Measurements from ENCODE around the gene TBPL2. TPM values are rescaled to one million over a fixed set of nuclear protein-coding genes. Genes with fewer than 3 reads are reported as not detected.

Gene TBPL2
- total and polyA plus RNA-seq, 2 of the 13 experiments (the other 11 are each of a cell fraction or from before 2014, with no cell fraction given): not detected

GRCh38 chr14:55426891-55427290, 13.5 kb downstream of the TBPL2 start:
- Histone ChIP-seq H3K9ac (ENCODE audit: insufficient read depth, low read depth, low read length) (no peak overlapping the region), H3K79me2 (ENCODE audit: insufficient read depth, low read length) (no peaks in the 10 kb centered on the region), H2AFZ (ENCODE audit: low read length) (no peak overlapping the region), H3K27me3 (ENCODE audit: control insufficient read depth in 1 of 2, insufficient read depth in 2 of 2, low read length in 2 of 2) (no peaks in the 10 kb centered on the region), H3K36me3 (replicated peaks in 1 of 2; ENCODE audit: control insufficient read depth in 1 of 2, insufficient read depth in 2 of 2, low read length in 2 of 2) (no peaks in the 10 kb centered on the region), H3K4me1 (ENCODE audit: insufficient read depth, low read length) (no peaks in the 10 kb centered on the region), H3K9me3 (ENCODE audit: low read length) (no peaks in the 10 kb centered on the region), H3K4me3 (replicated peaks in 1 of 3; ENCODE audit: insufficient read depth in 1 of 3, low read depth in 2 of 3, low read length in 3 of 3) (no peak overlapping the region), H3K27ac (ENCODE audit: extremely low read length, insufficient read depth, low read length) (no peak overlapping the region), H3K4me2 (ENCODE audit: low read depth, low read length) (no peak overlapping the region), H4K20me1 (ENCODE audit: insufficient read depth, low read length) (no peaks in the 10 kb centered on the region)
- ChIA-PET CTCF (ENCODE audit: low intra/inter-chr PET ratio, low total read pairs) (no interaction called here), POLR2A (no interaction called here)
- intact Hi-C loops (cut with micrococcal nuclease; ENCODE audit: unreplicated experiment) (no loop called here), in situ Hi-C loops (cut with HindIII; ENCODE audit: extremely low pct_ligation_motif_present, low pct_unique_long_range_greater_than_20kb) (loop anchor here (25.0 kb wide), 1 partner anchor 235 kb away; no protein-coding TSS in a partner anchor)
- DNase-seq (ENCODE audit: low spot score) (no peak), ATAC-seq (no peak), FAIRE-seq (no peak)
- BruUV-seq (replicated peaks): no TSS peak
- WGBS (ENCODE audit: low lambda C conversion rate): 26% methylated on average over 4 of the region's 4 CpGs
- no peak for TF ChIP-seq ZNF609 (CRISPR knock-in tag; IDR thresholded peaks at IDR 0.05; ENCODE audit: borderline replicate concordance)
- no peak for TF ChIP-seq MXD4 (CRISPR knock-in tag; IDR thresholded peaks at IDR 0.05)
- TF ChIP-seq ISX (CRISPR knock-in tag; conservative IDR thresholded peaks at IDR 0.05): no peak
- TF ChIP-seq ZNF34 (CRISPR knock-in tag; IDR thresholded peaks at IDR 0.05; ENCODE audit: borderline replicate concordance): no peak
- no peak for TF ChIP-seq ZNF784 (CRISPR knock-in tag; IDR thresholded peaks at IDR 0.05; ENCODE audit: borderline replicate concordance)
- no peak for TF ChIP-seq KLF6 (CRISPR knock-in tag; IDR thresholded peaks at IDR 0.05)
- no peak for TF ChIP-seq NR1H2 (CRISPR knock-in tag; IDR thresholded peaks at IDR 0.05; ENCODE audit: borderline replicate concordance, low read depth)
- TF ChIP-seq KDM1A (CRISPR knock-in tag; IDR thresholded peaks at IDR 0.05): no peak
- no peak for TF ChIP-seq PATZ1 (CRISPR knock-in tag; IDR thresholded peaks at IDR 0.05)
- TF ChIP-seq CTCF (CRISPR knock-in tag; IDR thresholded peaks at IDR 0.05): no peak
- no peak for TF ChIP-seq SOX13 (IDR thresholded peaks at IDR 0.05)
- no peak for TF ChIP-seq SOX13 (CRISPR knock-in tag; conservative IDR thresholded peaks at IDR 0.05 in 1 of 2, IDR thresholded peaks at IDR 0.05 in 1 of 2)
- no peak for TF ChIP-seq KLF16 (CRISPR knock-in tag; IDR thresholded peaks at IDR 0.05)

All from HepG2 (cell line).